Spleen (tissue), 11 donors: ENCODE data around the gene PTPRN2. TPM values are rescaled to one million over a fixed set of nuclear protein-coding genes. Genes with fewer than 3 reads are reported as not detected.
"Not testable (repeated sequence)": the region's sequence is repeated elsewhere in the genome, so short reads cannot be mapped to it uniquely, and the experiment has no call there.

Source experiments
- DNase-seq: peaks from one replicate; pipeline ENCODE4 v3.0.0-alpha.2; 2020
- H3K27ac ChIP-seq, 8 donors: fragments of 200-600 bp; sonication (generic) in 7 of 8; 1 replicate in 4 of 8; 2 replicates in 4 of 8; pipeline versions ENCODE4 v1.5.0 to v1.8.0; 2016 to 2021; ENCODE audit warnings: inconsistent platforms in 4 of 8, mild to moderate bottlenecking in 4 of 8, moderate library complexity in 1 of 8
- H3K27me3 ChIP-seq, 7 donors: fragments of 200-600 bp; sonication (generic) in 6 of 7; replicated peaks in 1 of 7; 1 replicate in 4 of 7; 2 replicates in 3 of 7; pipeline versions ENCODE4 v1.5.0 to v1.8.0; 2016 to 2021; ENCODE audit warnings: inconsistent platforms in 3 of 7, mild to moderate bottlenecking in 1 of 7
- H3K36me3 ChIP-seq, 6 donors: fragments of 200-600 bp; sonication (generic) in 5 of 6; 1 replicate in 4 of 6; 2 replicates in 2 of 6; pipeline versions ENCODE4 v1.5.0 to v1.8.0; 2016 to 2021; ENCODE audit warnings: inconsistent platforms in 2 of 6
- H3K4me1 ChIP-seq, 6 donors: fragments of 200-600 bp; sonication (generic) in 5 of 6; 1 replicate in 3 of 6; 2 replicates in 3 of 6; pipeline versions ENCODE4 v1.5.0 to v1.8.0; 2016 to 2021; ENCODE audit warnings: inconsistent platforms in 3 of 6
- H3K4me3 ChIP-seq, 8 donors: fragments of 200-600 bp; sonication (generic) in 7 of 8; 1 replicate in 4 of 8; 2 replicates in 4 of 8; pipeline versions ENCODE4 v1.5.0 to v1.8.0; 2016 to 2021; ENCODE audit warnings: inconsistent platforms in 4 of 8, mild to moderate bottlenecking in 4 of 8, moderate library complexity in 2 of 8
- H3K9me3 ChIP-seq, 8 donors: fragments of 200-600 bp; sonication (generic) in 7 of 8; 1 replicate in 4 of 8; 2 replicates in 4 of 8; pipeline versions ENCODE4 v1.5.0 to v1.8.0; 2016 to 2021; ENCODE audit warnings: inconsistent platforms in 4 of 8
- POLR2A ChIP-seq, 3 donors: fragments of 450-650 bp; IDR thresholded peaks; one replicate each; pipeline ENCODE4 v1.5.1; 2017; ENCODE audit warnings: antibody characterized with exemption in 3 of 3, mild to moderate bottlenecking in 1 of 3
- POLR2AphosphoS5 ChIP-seq, 3 donors: sonication (generic); formaldehyde crosslinking; IDR thresholded peaks; one replicate each; pipeline ENCODE4 v1.5.1; 2017; ENCODE audit warnings: antibody characterized with exemption in 3 of 3
- WGBS, 5 donors: extraction: QIAGEN DNeasy Blood & Tissue Kit in 3 of 5; methylation state at CpG; one replicate each; pipeline versions ENCODE4 v1.1.5 to v1.1.7; 2013 to 2018; 5-methylcytosine and 5-hydroxymethylcytosine counted together
- intact Hi-C: fragments of 100-400 bp; cut with DNase I; formaldehyde crosslinking; loops from one replicate; pipeline ENCODE4 v1.15.0; 2023; ENCODE audit warnings: low total_unique reads
- polyA plus RNA-seq, 3 donors: library from polyadenylated mRNA; stranded (reverse); fragments of 200-250 nt; gene quantifications; one replicate each; pipeline ENCODE4 v1.2.1, GENCODE V29; 2013
- total RNA-seq, 7 donors: library from RNA; depleted of rRNA in 3 of 7; stranded (reverse); fragments of >200 nt in 3 of 7; fragmentation: NEBNext Ultra II Directional in 4 of 7; extraction: Animal tissue kit (Norgen Biotek cat#: 25700) in 4 of 7; gene quantifications; one replicate each; pipeline versions ENCODE4 v1.1.0 to v1.2.1, GENCODE V29; 2016 to 2021
- TF ChIP-seq, protein P1 (sequence below), 11 experiments: fragments of 200-600 bp in 7 of 11; fragments of 450-650 bp in 4 of 11; sonication (generic) in 4 of 11; IDR thresholded peaks in 8 of 11; conservative IDR thresholded peaks in 3 of 11; 1 replicate in 7 of 11; 2 replicates in 4 of 11; pipeline versions ENCODE4 v1.4.0 to v1.8.0; 2016 to 2021; ENCODE audit warnings: antibody characterized with exemption in 11 of 11, inconsistent platforms in 4 of 11, mild to moderate bottlenecking in 1 of 11
- donor health status: healthy with polysubstance abuse.
- donor health status: DM: no; HTN: no; CAD: no; lungs with moderate emphysema.
- donor health status: DM: no; HTN: no; CAD: no.
- donor health status: Bipolar disorder and iron deficiency.
- donor health status: healthy.
- donor health status: DM: no; HTN: no; CAD: no.
- donor health status: DM: yes; HTN: yes; CAD: no.

Gene PTPRN2
- total and polyA plus RNA-seq, 10 donors = 7.0 to 22.8 (median 16.8) TPM

DNA sequence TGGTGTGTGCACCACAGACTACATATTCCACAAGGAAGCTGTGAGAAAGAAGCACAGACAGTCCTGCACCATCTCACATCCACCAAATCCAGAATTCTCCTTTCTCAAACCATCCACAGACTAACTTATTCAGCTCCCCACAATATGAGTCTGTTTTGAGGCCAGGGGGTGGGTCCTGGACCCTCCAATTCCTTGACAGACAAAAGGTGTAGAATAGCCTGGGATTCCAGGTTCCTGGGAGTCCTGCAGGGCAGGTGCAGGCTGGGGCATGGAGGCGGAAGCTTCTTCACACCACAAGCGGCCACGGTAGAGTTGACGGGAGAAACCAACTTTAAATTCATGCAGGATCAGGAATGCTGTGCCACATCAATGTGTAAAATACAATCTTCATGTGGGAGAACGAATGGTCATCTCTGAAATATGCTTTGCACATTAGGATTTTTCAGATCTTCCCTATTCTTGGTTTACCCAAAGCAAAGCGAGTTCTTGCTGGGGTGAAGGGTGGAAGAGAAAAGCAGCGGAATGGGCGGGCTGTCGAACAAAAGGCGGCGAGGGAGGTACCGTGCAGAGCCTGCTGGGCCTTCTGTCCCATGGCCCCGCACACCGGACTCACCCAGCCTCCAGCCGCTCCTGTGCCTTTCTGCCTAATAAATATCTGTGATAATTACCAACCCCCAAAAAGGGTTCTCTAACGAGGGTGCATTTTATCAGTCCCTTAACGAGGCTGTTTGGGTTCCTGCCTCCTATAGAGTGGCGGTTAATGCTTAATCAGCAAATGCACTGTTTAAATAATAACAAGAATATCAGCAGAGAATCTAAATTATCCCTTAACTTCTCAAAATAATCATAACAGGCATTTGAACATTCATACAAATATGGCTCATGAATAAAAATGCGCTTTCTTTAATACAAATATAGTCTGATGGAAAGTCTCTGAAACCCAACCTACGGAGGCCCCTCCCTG is 736.9 kb downstream of the PTPRN2 start:
- no peak for DNase-seq
- Histone ChIP-seq H3K4me3 (peak overlapping the region in 1 of 8 donors; percentile 45), H3K27ac (peak overlapping the region in 5 of 8 donors; percentile 48 to 77 (median 74)), H3K36me3 (no peaks in the 10 kb centered on the region), H3K27me3 (peaks cover 0 to 21% (median 0%) of the 10 kb centered on the region in 7 donors), H3K9me3 (no peaks in the 10 kb centered on the region), H3K4me1 (peaks cover 0 to 49% (median 24%) of the 10 kb centered on the region in 6 donors)
- intact Hi-C loops = no loop called here
- 84 to 95% (median 88%) methylated on average over 20 of the region's 20 CpGs for WGBS, 5 donors
- TF ChIP-seq, protein P1, sequence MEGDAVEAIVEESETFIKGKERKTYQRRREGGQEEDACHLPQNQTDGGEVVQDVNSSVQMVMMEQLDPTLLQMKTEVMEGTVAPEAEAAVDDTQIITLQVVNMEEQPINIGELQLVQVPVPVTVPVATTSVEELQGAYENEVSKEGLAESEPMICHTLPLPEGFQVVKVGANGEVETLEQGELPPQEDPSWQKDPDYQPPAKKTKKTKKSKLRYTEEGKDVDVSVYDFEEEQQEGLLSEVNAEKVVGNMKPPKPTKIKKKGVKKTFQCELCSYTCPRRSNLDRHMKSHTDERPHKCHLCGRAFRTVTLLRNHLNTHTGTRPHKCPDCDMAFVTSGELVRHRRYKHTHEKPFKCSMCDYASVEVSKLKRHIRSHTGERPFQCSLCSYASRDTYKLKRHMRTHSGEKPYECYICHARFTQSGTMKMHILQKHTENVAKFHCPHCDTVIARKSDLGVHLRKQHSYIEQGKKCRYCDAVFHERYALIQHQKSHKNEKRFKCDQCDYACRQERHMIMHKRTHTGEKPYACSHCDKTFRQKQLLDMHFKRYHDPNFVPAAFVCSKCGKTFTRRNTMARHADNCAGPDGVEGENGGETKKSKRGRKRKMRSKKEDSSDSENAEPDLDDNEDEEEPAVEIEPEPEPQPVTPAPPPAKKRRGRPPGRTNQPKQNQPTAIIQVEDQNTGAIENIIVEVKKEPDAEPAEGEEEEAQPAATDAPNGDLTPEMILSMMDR (IDR thresholded peaks at IDR 0.05 in 8 of 11, conservative IDR thresholded peaks at IDR 0.05 in 3 of 11) = no peak
- TF ChIP-seq POLR2AphosphoS5 (IDR thresholded peaks at IDR 0.05) = no peak
- no peak for TF ChIP-seq POLR2A (IDR thresholded peaks at IDR 0.05)

DNA sequence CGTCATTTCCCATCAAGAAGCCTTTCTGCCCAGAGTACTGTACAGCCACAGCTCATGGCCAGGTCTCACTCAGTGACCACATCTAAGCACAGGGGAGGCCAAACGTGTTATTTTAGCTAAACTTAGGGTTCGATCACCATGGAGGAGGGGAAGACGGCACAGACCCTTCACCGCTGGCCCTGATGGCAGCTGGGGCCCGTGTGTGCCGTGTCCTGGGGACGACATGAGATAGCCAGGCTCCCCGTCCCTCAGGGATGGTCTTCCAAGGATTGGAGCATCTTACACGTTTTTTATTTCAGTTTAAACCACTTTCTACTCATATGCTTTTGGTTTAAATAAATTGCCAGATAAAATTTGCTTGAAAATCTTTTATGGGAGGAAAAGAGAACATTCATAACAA is 737.9 kb downstream of the PTPRN2 start:
- Histone ChIP-seq H3K4me3 (no peak overlapping the region), H3K36me3 (no peaks in the 10 kb centered on the region), H3K27me3 (peaks cover 0 to 21% (median 0%) of the 10 kb centered on the region in 7 donors), H3K4me1 (peaks cover 0 to 38% (median 19%) of the 10 kb centered on the region in 6 donors), H3K27ac (no peak overlapping the region), H3K9me3 (no peaks in the 10 kb centered on the region)
- intact Hi-C loops = no loop called here
- TF ChIP-seq POLR2A (IDR thresholded peaks at IDR 0.05) (no peak), POLR2AphosphoS5 (IDR thresholded peaks at IDR 0.05) (no peak)
- TF ChIP-seq, protein P1 (IDR thresholded peaks at IDR 0.05 in 8 of 11, conservative IDR thresholded peaks at IDR 0.05 in 3 of 11) = no peak
- 79 to 89% (median 83%) methylated on average over 10 of the region's 10 CpGs for WGBS, 5 donors
- no peak for DNase-seq

DNA sequence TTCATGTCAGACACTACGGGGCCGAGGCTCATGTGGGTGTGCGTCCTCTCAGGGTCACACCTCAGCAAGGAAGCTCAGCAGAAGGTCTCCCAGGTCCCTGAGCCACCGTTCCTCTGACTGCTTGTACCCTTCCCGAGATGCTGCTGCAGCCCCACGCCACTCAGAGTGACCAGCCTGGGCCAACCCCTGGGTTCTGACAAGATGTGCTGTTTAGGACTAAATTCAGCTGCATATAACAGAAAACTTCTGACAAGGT is 738.4 kb downstream of the PTPRN2 start:
- Histone ChIP-seq H3K27ac (no peak overlapping the region), H3K36me3 (no peaks in the 10 kb centered on the region), H3K9me3 (no peaks in the 10 kb centered on the region), H3K4me1 (peaks cover 0 to 34% (median 17%) of the 10 kb centered on the region in 6 donors), H3K4me3 (no peak overlapping the region), H3K27me3 (peaks cover 0 to 24% (median 0%) of the 10 kb centered on the region in 7 donors)
- peak; percentile 65 for DNase-seq
- TF ChIP-seq, protein P1 (IDR thresholded peaks at IDR 0.05 in 8 of 11, conservative IDR thresholded peaks at IDR 0.05 in 3 of 11) = no peak
- intact Hi-C loops = no loop called here
- WGBS, 5 donors = 62 to 91% (median 78%) methylated on average over 6 of the region's 6 CpGs

DNA sequence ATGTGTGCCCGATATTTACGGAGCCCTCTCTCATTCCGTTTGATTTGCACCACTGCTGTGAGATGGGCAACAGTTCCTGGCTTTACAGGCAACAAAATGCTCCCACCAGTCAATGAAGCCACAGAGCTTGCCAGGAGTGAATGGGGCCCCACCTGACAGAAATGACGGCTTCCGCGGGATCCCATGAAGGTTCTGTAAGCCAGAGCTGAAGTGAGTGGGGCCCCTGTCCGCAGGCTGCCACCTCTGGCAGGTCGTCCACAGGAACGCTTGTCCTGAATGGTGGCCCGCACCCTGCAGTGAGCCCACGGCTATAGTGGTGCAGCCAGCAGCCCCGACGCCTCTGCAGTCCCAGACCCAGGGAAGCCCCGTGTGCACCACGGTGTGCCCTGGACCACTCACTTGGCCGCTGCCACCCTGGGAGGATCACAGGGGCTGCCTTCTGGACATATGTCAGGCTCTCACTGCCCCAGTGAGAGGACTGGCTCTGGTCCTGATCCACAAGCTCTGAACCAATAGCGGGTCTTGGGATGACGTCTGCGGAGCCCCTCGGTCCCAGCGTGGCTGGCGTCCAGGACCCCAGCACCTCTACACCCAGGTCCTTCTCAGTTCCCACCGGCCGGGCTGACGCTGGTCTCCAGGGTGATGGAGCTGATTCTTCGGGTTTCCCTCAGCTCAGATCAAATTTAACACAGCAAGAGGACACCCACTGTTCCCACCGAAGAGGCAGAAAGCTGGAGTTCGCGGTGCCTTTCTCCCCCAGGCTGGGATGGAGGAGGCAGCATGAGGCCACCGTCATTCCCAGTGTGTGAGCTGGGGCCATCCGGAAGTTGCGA is 738.9 kb downstream of the PTPRN2 start:
- no peaks in the 10 kb centered on the region for H3K36me3 ChIP-seq
- no peak overlapping the region for H3K4me3 ChIP-seq
- intact Hi-C loops = no loop called here
- TF ChIP-seq, protein P1 (IDR thresholded peaks at IDR 0.05 in 8 of 11, conservative IDR thresholded peaks at IDR 0.05 in 3 of 11) = no peak
- TF ChIP-seq POLR2AphosphoS5 (IDR thresholded peaks at IDR 0.05) (no peak), POLR2A (IDR thresholded peaks at IDR 0.05) (no peak)
- H3K27ac ChIP-seq = no peak overlapping the region
- no peaks in the 10 kb centered on the region for H3K9me3 ChIP-seq
- DNase-seq = peak; percentile 72
- peaks cover 0 to 30% (median 0%) of the 10 kb centered on the region in 7 donors for H3K27me3 ChIP-seq
- WGBS, 5 donors = 88 to 97% (median 92%) methylated on average over 18 to 32 of the region's 32 CpGs
- H3K4me1 ChIP-seq = peaks cover 0 to 28% (median 14%) of the 10 kb centered on the region in 6 donors

DNA sequence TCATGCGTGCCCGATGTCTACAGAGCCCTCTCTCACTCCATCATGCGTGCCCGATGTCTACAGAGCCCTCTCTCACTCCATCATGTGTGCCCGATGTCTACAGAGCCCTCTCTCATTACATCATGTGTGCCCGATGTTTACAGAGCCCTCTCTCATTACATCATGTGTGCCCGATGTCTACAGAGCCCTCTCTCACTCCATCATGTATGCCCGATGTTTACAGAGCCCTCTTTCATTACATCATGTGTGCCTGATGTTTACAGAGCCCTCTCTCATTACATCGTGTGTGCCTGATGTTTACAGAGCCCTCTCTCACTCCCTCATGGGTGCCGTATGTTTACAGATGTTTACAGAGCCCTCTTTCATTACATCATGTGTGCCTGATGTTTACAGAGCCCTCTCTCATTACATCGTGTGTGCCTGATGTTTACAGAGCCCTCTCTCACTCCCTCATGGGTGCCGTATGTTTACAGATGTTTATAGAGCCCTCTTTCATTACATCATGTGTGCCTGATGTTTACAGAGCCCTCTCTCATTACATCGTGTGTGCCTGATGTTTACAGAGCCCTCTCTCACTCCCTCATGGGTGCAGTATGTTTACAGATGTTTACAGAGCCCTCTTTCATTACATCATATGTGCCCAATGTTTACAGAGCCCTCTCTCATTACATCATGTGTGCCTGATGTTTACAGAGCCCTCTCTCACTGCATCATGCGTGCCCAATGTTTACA is 739.7 kb downstream of the PTPRN2 start:
- H3K27ac ChIP-seq, intact Hi-C loops, DNase-seq, H3K36me3 ChIP-seq, H3K9me3 ChIP-seq, H3K4me3 ChIP-seq: not testable (repeated sequence)
- H3K27me3 ChIP-seq = peaks cover 0 to 38% (median 0%) of the 10 kb centered on the region in 7 donors
- peaks cover 0 to 20% (median 12%) of the 10 kb centered on the region in 6 donors for H3K4me1 ChIP-seq
- WGBS, 5 donors = 79 to 87% (median 85%) methylated on average over 14 of the region's 14 CpGs
